Breast epithelium (tissue), 4 donors: Measurements from ENCODE around the gene DRC3. TPM values are rescaled to one million over a fixed set of nuclear protein-coding genes. Genes with fewer than 3 reads are reported as not detected.

ENCODE experiments used
- DNase-seq, 2 donors: peaks; one replicate each; pipeline ENCODE4 v3.0.0-alpha.2; 2019; ENCODE audit warnings: low spot score in 2 of 2
- H3K27ac ChIP-seq, 2 donors: fragments of 200-600 bp; sonication (generic) in 1 of 2; one replicate each; pipeline ENCODE4 v1.5.1; 2016 to 2019; ENCODE audit warnings: mild to moderate bottlenecking in 1 of 2
- H3K27me3 ChIP-seq, 2 donors: fragments of 200-600 bp; sonication (generic) in 1 of 2; one replicate each; pipeline versions ENCODE4 v1.5.1 to v1.6.0; 2017 to 2019; ENCODE audit warnings: control low read depth in 1 of 2, mild to moderate bottlenecking in 1 of 2
- H3K36me3 ChIP-seq: fragments of 200-600 bp; one replicate; pipeline ENCODE4 v1.5.1; 2019
- H3K4me1 ChIP-seq, 2 donors: fragments of 200-600 bp; sonication (generic); one replicate each; pipeline ENCODE4 v1.5.1; 2016 to 2019; ENCODE audit warnings: control low read depth in 1 of 2
- H3K4me3 ChIP-seq, 3 donors: fragments of 200-600 bp; sonication (generic); 1 replicate in 2 of 3; 2 replicates in 1 of 3; pipeline ENCODE4 v1.5.1; 2016 to 2019; ENCODE audit warnings: mild to moderate bottlenecking in 3 of 3, moderate library complexity in 2 of 3
- H3K9me3 ChIP-seq, 2 donors: fragments of 200-600 bp; sonication (generic) in 1 of 2; one replicate each; pipeline ENCODE4 v1.5.1; 2016 to 2019; ENCODE audit warnings: control low read depth in 1 of 2
- POLR2A ChIP-seq: fragments of 450-650 bp; IDR thresholded peaks from one replicate; pipeline ENCODE4 v1.6.1; 2016; ENCODE audit warnings: antibody characterized with exemption, mild to moderate bottlenecking, moderate library complexity
- POLR2AphosphoS5 ChIP-seq, 3 donors: sonication (generic); formaldehyde crosslinking; IDR thresholded peaks; one replicate each; pipeline ENCODE4 v1.6.1; 2017; ENCODE audit warnings: antibody characterized with exemption in 3 of 3
- intact Hi-C: fragments of 100-400 bp; cut with DNase I; formaldehyde crosslinking; loops from one replicate; pipeline ENCODE4 v1.15.1; 2023; ENCODE audit warnings: low total_unique reads
- total RNA-seq, 3 donors: library from RNA; depleted of rRNA; stranded (reverse); fragments of >200 nt; gene quantifications; one replicate each; pipeline ENCODE4 v1.1.0, GENCODE V29; 2016
- TF ChIP-seq, protein P1 (sequence below), 3 donors: fragments of 450-650 bp; IDR thresholded peaks; one replicate each; pipeline ENCODE4 v1.5.1; 2016 to 2017; ENCODE audit warnings: antibody characterized with exemption in 3 of 3, mild to moderate bottlenecking in 3 of 3, moderate library complexity in 3 of 3

DRC3 gene
- total RNA-seq, 3 donors from 2014 or later: 0.96 to 18.0 (median 10.5) TPM

DNA sequence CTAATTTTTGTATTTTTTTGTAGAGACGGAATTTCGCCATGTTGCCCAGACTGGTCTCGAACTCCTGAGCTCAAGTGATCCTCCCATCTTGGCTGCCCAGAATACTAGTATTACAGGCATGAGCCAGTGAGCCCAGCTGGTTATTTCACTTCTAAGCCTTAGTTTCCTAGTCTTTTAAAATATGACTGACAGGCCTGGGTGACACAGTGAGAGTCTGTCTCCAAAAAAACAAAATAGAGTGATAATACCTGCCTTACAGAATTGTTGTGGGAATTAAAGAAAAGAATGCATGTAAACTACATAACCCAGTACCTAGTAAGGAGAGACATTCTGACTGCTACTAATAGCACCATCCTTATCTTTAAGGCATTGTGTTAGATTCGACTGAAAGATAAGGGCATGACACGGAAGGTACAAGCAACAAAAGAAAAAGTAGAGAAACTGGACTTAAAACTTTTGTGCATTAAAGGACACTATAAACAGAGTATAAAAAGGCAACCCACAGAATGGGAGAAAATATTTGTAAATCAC, 12.1 kb upstream of the DRC3 start:
- H3K27ac ChIP-seq: peak overlapping the region in 1 of 2 donors; percentile 65
- H3K36me3 ChIP-seq: no peaks in the 10 kb centered on the region
- intact Hi-C loops: no loop called here
- H3K27me3 ChIP-seq: no peaks in the 10 kb centered on the region
- H3K4me3 ChIP-seq: no peak overlapping the region
- DNase-seq: no peak
- TF ChIP-seq POLR2A: no peak
- TF ChIP-seq, protein P1, sequence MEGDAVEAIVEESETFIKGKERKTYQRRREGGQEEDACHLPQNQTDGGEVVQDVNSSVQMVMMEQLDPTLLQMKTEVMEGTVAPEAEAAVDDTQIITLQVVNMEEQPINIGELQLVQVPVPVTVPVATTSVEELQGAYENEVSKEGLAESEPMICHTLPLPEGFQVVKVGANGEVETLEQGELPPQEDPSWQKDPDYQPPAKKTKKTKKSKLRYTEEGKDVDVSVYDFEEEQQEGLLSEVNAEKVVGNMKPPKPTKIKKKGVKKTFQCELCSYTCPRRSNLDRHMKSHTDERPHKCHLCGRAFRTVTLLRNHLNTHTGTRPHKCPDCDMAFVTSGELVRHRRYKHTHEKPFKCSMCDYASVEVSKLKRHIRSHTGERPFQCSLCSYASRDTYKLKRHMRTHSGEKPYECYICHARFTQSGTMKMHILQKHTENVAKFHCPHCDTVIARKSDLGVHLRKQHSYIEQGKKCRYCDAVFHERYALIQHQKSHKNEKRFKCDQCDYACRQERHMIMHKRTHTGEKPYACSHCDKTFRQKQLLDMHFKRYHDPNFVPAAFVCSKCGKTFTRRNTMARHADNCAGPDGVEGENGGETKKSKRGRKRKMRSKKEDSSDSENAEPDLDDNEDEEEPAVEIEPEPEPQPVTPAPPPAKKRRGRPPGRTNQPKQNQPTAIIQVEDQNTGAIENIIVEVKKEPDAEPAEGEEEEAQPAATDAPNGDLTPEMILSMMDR (IDR thresholded peaks at IDR 0.05): no peak
- TF ChIP-seq POLR2AphosphoS5 (IDR thresholded peaks at IDR 0.05): no peak
- no peaks in the 10 kb centered on the region for H3K9me3 ChIP-seq
- peaks cover 0 to 4% of the 10 kb centered on the region in 2 donors for H3K4me1 ChIP-seq

DNA sequence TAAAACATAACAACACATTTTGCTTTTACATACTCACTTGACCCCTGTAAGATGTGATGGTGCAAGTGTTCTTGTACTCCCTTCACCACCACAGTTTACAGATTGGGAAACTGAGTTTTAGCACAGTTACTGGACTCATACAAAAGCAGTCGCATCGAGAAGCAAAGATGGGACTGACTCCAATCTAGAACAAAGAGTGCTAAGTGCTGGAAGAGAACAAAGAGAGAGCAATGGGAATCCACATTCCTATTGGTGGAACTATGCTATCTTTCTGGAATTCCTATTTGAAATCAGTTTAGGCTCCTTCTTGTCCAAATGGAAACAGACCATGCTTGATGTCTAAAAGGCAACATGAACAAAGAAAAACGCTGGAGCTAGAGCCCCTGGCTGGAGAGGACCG, 9.6 kb upstream of the DRC3 start:
- DNase-seq: no peak
- Histone ChIP-seq H3K9me3 (no peaks in the 10 kb centered on the region), H3K4me3 (no peak overlapping the region), H3K27ac (no peak overlapping the region), H3K4me1 (peaks cover 0 to 4% of the 10 kb centered on the region in 2 donors), H3K27me3 (no peaks in the 10 kb centered on the region), H3K36me3 (no peaks in the 10 kb centered on the region)
- TF ChIP-seq POLR2A (no peak), POLR2AphosphoS5 (IDR thresholded peaks at IDR 0.05) (no peak)
- TF ChIP-seq, protein P1 (IDR thresholded peaks at IDR 0.05): no peak
- intact Hi-C loops: no loop called here

DNA sequence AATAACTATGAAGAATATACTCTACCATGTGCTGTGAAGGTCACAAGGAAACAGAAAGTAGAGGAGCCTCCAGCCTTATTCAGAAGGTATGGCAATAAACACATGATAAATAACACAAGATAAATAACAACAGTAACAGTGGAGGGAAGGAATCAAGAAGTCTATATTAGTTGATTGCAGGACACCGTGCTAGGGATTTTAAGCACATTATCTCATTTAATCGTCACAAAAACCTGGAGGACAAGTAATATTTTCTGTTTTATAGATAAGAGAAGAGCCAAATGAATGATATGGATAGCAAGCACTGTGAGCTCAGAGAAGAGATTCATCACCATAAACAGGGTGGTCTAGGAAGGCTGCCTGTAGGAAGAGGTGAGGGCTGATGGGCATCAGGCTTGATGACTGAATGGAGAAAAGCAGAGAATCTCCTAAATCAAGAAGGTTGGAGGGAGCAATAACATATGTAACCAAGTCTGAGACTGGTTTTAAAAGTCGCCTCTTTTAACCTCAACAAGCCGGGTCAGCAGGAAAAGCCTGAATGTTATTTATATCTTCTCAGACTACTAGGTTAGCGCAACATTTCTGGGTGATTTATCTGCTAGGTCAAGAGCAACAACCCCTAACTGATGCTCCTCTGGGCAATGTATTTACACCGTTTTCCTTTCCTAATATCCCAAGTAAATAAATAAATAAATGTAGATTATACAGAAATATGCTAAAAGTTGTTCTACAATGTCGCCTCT, 8.8 kb upstream of the DRC3 start:
- intact Hi-C loops: no loop called here
- Histone ChIP-seq H3K27ac (no peak overlapping the region), H3K4me1 (peaks cover 0 to 4% of the 10 kb centered on the region in 2 donors), H3K36me3 (no peaks in the 10 kb centered on the region), H3K9me3 (no peaks in the 10 kb centered on the region), H3K4me3 (no peak overlapping the region), H3K27me3 (no peaks in the 10 kb centered on the region)
- DNase-seq: no peak
- TF ChIP-seq POLR2AphosphoS5 (IDR thresholded peaks at IDR 0.05): no peak
- TF ChIP-seq, protein P1 (IDR thresholded peaks at IDR 0.05): no peak
- no peak for TF ChIP-seq POLR2A

DNA sequence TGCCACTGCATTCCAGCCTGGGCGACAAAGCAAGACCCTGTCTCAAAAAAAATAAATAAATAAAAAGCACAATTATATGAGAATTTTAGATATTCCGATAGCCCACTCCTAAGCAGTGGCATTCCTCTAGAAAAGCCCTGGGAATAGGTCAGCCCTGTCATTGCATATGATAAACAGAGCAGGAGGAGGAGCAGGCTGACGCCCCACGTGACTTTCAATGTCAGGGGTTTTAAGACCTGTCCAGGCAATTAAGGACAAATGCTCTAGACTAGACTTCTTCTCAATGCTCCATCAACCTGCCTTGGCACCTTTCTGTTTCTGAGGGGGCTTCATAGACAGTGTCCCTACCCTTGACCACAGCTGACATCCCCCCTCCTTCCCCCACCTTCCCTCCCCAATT, 8.0 kb upstream of the DRC3 start:
- Histone ChIP-seq H3K9me3 (no peaks in the 10 kb centered on the region), H3K36me3 (no peaks in the 10 kb centered on the region), H3K4me3 (no peak overlapping the region), H3K27ac (no peak overlapping the region), H3K27me3 (no peaks in the 10 kb centered on the region), H3K4me1 (no peaks in the 10 kb centered on the region)
- TF ChIP-seq POLR2AphosphoS5 (IDR thresholded peaks at IDR 0.05) (no peak), POLR2A (no peak)
- TF ChIP-seq, protein P1 (IDR thresholded peaks at IDR 0.05): no peak
- intact Hi-C loops: no loop called here
- no peak for DNase-seq

DNA sequence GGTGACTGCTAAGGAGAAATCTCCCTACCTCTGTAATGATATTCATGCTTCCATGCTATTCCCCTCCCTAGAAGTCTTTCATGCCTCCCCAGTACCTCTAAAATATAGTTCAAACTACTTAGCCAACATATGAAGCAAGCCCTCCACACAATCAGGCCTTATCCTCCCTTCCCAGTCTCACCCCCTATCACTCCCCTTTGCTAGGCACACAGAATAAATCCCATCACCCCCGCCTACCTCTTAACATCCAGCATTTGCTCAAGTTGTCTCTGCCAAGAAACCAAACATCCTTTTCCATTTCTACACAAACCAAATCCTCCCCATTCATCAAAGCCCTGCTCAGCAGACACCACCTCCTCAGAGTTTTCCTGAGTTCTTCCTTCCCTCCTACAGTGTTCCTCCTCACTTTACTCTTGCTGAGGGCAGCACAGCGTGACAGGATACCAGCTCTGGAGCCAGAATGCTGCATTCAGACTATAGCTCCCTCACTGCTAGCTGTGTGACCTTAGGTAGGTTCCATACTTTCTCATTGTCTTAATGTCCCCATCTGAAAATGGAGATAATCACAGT, 7.4 kb upstream of the DRC3 start:
- Histone ChIP-seq H3K4me1 (no peaks in the 10 kb centered on the region), H3K27me3 (no peaks in the 10 kb centered on the region), H3K36me3 (no peaks in the 10 kb centered on the region), H3K4me3 (no peak overlapping the region), H3K9me3 (no peaks in the 10 kb centered on the region), H3K27ac (no peak overlapping the region)
- no peak for DNase-seq
- TF ChIP-seq POLR2A (no peak), POLR2AphosphoS5 (IDR thresholded peaks at IDR 0.05) (no peak)
- TF ChIP-seq, protein P1 (IDR thresholded peaks at IDR 0.05): no peak
- intact Hi-C loops: no loop called here
